Measurements from ENCODE around the gene RAB17.

The RAB17 gene

DNA sequence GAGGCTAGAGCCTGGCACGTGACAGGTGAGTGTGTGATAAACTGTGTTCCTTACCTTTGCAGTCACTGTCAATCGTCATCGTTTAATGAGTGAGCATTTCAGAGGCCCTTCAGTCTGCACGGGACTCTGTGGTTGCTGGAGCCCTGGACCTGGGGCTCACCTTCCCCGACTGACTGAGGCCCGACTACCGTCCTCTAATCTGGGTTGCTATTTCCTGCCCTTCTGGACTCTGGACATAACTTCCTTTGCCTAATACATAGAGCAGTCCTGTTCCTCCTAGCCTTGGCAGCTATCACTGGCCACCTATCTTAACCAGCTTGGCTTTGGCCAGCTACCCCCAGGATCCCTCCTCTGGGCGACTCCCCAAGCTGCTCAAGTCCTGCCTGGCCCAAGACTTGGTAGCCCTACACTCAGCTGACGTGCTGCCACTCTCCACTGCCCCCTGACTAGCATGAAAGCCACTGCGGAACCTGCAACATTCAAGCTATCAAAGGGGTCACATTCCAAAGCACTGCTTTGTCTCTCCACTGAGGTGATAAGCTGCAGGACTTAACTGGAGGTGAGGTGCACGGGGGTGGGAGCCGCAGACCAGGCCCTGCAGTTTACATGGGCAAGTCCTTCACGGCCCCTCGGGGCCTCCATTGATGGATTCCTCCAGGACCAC is 11.1 kb upstream of the RAB17 start:
- TF ChIP-seq, protein P1, sequence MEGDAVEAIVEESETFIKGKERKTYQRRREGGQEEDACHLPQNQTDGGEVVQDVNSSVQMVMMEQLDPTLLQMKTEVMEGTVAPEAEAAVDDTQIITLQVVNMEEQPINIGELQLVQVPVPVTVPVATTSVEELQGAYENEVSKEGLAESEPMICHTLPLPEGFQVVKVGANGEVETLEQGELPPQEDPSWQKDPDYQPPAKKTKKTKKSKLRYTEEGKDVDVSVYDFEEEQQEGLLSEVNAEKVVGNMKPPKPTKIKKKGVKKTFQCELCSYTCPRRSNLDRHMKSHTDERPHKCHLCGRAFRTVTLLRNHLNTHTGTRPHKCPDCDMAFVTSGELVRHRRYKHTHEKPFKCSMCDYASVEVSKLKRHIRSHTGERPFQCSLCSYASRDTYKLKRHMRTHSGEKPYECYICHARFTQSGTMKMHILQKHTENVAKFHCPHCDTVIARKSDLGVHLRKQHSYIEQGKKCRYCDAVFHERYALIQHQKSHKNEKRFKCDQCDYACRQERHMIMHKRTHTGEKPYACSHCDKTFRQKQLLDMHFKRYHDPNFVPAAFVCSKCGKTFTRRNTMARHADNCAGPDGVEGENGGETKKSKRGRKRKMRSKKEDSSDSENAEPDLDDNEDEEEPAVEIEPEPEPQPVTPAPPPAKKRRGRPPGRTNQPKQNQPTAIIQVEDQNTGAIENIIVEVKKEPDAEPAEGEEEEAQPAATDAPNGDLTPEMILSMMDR (conservative IDR thresholded peaks at IDR 0.05) = no peak
- no peak overlapping the region for H3K27ac ChIP-seq

DNA sequence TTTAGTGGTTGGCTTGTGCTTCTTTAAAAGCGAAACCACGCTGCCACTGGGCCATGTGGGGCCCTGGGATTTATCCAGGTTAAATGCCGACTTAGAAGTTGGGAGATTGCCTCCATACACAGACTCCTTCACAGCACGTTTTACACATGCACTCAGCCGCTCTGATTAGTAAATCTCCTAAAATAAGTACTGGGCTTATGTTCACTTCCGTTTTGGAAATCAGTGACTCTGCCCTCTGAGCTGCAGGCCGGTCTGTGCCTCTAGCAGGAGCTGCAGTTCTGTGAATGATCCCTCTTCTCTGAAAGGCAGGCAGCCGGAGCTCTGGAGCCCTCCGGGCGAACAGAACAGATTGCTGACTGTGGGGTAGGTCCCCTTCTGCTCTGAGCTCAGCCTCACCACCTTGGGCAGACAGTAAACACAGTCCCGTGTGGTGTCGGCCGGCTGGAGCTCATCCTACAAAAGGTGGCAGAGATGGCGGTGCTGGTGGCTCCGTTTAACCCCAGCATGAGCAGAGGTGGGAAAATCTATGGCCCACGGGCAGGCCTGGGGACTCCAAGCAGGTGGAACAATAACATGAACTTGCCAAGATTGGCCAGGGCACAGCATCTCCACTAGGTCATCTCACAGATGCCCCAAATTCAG is 9.8 kb upstream of the RAB17 start:
- TF ChIP-seq, protein P1 (conservative IDR thresholded peaks at IDR 0.05) = no peak
- H3K27ac ChIP-seq = no peak overlapping the region

DNA sequence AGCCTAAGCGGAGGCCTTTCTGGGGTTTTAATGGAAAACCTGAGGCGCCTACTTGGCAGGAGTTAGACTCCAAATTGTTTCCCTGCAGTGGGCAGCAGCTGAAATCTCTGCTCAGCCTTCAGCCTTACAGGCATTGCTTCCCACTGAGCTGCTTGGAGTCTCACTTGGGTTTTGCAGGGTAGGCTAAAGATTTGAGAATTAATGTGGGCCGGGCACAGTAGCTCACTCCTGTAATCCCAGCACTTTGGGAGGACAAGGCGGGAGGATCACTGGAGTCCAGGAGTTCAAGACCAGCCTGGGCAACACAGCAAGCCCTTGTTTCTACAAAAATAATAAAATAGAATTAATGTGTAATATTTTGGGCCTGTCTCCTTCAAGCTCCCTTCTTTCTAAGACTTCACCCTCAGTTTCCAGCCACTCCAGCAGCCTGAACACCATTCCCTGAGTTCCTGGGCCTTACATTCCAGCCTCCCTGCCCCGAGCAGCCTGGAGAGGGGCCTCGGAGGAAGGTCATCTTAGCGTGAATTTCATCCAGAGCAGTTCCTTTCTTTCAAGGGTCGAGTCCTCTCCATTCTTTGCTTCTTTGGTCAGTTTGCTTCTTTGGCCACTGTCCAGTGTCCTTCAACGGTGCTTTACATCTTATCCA is 9.1 kb upstream of the RAB17 start:
- TF ChIP-seq, protein P1 (conservative IDR thresholded peaks at IDR 0.05) = no peak
- H3K27ac ChIP-seq = no peak overlapping the region

DNA sequence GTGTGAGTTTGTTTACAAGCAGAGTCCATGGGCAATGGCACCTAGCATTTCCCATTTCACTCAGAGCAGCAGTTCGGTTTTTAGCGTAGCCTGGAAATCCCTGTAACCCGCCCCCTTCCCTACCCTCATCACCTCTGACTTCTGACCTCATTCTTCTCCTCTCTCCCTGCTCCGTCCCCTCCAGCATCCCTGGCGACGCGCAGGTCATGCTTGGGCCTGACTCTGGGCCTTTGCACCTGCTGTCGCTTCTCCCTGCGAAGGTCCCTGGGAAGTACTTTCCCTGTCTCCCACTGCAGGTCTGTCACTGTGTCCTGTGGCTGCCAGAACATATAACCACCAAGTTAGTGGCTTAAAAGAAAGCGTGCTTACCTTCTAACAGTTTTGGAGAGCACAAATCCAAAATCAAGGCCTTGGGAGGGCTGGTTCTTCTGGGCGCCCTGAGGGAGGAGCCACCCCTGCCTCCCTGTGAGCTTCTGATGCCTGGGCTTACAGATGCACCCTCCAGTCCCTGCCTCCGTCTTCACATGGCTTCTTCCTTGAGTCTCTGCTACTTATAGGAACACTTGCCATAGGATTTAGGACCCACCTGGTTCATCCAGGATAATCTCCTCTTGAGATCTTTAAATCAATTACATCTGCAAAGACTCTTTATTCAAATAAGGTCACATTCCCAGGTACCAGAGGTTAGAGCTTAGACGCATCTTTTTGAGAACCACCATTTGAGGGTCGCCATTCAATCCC is 8.1 kb upstream of the RAB17 start:
- TF ChIP-seq, protein P1 (conservative IDR thresholded peaks at IDR 0.05) = no peak
- no peak overlapping the region for H3K27ac ChIP-seq

DNA sequence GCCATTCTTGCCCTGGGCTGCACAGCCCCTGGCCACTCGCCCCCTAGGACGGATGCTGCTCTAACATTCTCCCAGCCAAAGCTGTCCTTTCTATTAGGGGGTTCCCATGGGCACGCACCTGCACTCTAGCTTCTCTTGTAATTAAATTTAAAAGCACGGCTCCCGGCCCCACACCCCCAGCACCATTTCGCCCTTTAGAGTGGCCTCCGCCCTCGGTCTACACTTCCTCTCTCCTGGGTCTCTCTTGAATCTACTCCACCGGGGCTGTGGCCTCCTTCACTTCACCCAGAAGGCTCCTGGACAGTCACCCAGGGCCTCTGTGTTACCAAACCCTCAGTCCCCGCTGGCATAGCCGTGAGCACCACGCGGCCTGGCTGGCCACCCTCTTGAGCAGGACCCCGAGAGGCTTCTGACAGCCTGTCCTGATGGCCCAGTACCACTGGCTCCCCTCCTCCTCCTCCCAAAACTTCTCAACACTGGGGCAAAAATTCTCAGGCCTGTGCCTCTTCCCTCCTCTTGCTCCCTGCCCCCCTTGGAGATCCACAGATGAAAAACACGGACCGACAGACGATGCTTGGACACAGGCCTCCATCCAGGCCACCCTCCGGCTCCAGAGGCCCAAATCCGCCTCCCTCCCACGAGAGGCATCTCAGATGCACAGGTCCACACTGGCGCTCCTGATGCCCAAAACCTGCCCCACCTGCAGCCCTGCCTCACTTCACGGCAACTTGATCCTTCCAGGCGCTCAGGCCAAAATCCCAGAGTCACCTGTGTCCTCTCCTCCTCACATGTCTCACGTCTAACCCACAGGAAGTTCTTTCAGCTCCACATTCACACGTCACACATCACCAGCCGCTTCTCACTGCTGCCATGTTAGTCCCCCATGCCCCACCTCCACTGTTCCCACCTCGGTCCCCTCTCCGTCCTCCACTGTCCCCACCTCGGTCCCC is 6.9 kb upstream of the RAB17 start:
- H3K27ac ChIP-seq = no peak overlapping the region
- TF ChIP-seq, protein P1 (conservative IDR thresholded peaks at IDR 0.05) = no peak

DNA sequence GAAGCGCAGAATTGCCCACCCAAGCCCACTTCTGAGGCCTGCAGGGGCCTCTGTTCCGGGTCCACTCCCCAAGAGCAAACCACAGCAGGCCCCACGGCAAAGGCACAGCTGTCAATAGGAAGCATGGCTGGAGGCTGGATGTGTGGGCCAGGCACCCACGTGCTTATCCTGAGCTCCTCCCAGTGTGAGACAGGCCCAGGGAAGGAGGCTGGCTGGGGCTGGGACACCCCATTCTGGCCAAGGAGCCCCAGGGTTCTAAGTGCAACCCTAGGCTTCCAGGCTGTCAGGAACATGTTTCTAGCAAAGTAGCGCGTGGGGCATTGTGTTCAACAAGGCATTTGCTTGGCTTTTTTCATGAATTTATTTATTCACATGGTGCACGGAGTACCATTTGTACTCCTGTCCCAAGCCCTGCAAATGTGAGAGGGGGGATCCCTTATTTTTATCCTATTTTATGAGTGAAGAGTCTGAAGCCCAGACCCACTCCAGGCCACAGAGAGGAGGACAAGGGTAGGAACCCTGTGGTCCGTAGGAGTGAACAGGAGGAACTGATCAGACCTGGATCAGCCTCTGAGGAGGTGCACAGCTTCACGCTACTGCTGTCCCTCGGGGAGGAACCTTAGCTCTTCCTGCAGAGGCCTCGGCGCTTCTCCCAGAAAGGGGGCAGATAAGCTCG is 6.1 kb upstream of the RAB17 start:
- no peak overlapping the region for H3K27ac ChIP-seq
- TF ChIP-seq, protein P1 (conservative IDR thresholded peaks at IDR 0.05) = no peak

DNA sequence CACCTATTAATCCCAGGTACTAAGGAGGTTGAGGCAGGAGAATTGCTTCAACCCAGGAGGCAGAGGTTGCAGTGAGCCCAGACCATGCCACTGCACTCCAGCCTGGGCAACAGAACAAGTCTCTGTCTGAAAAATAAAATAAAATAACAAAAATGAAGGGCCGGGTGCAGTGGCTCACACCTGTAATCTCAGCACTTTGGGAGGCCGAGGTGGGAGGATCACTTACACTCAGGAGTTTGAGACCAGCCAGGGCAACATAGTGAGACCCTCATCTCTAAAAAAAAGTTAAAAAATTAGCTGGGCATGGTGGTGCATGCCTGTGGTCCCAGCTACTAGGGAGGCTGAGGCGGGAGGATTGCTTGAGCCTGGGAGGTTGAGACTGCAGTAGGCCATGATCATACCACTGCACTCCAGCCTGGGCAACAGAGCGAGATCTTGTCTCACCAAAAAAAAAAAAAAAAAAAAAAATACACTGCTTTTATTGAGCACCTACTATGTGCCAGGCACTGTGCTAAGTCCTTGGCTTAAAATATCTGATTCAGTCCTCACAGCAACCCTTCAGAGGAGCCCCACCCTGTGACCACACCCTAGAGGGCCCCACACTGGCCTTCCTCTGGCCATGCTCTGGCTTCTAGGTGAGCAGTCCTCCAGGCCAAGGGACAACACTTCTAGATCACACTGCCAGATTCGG is 5.4 kb upstream of the RAB17 start:
- peak overlapping the region; percentile 56; the same call in 1 of the 2 replicates for H3K27ac ChIP-seq
